ENCODE results near the gene THAP9.

THAP9 gene

GRCh38 chr4:82899374-82900065 is 1.0 kb upstream of the THAP9 start:
- no peak for DNase-seq
- Mint-ChIP-seq H3K4me1 (peaks cover 29% of the 10 kb centered on the region), H3K36me3 (ENCODE audit: low read depth) (peaks cover 33% of the 10 kb centered on the region), H3K9me3 (no peaks in the 10 kb centered on the region), H3K27me3 (ENCODE audit: low read depth, poor library complexity) (no peaks in the 10 kb centered on the region), H3K27ac (no peak overlapping the region), H3K4me3 (no peak overlapping the region)
- no peak for TF ChIP-seq CTCF (IDR thresholded peaks at IDR 0.05)

- Mint-ChIP-seq H3K4me1 (peaks cover 27% of the 10 kb centered on the region), H3K4me3 (no peak overlapping the region), H3K9me3 (no peaks in the 10 kb centered on the region), H3K36me3 (ENCODE audit: low read depth) (peaks cover 29% of the 10 kb centered on the region), H3K27me3 (ENCODE audit: low read depth, poor library complexity) (no peaks in the 10 kb centered on the region), H3K27ac (no peak overlapping the region)
- DNase-seq = no peak
- no peak for TF ChIP-seq CTCF (IDR thresholded peaks at IDR 0.05)
These were observed 497 bp upstream of the THAP9 start for GRCh38 chr4:82900066-82900410.

- H3K9me3 Mint-ChIP-seq = no peaks in the 10 kb centered on the region
- H3K27ac Mint-ChIP-seq = no peak overlapping the region
- peaks cover 29% of the 10 kb centered on the region for H3K36me3 Mint-ChIP-seq (ENCODE audit: low read depth)
- peaks cover 27% of the 10 kb centered on the region for H3K4me1 Mint-ChIP-seq
- no peak for TF ChIP-seq CTCF (IDR thresholded peaks at IDR 0.05)
- H3K27me3 Mint-ChIP-seq (ENCODE audit: low read depth, poor library complexity) = no peaks in the 10 kb centered on the region
- no peak overlapping the region for H3K4me3 Mint-ChIP-seq
- no peak for DNase-seq
These were observed 716 bp downstream of the THAP9 start for GRCh38 chr4:82901183-82901718.

GRCh38 chr4:82903737-82904136 is 3.2 kb downstream of the THAP9 start:
- TF ChIP-seq CTCF (IDR thresholded peaks at IDR 0.05) = no peak
- H3K4me3 Mint-ChIP-seq = no peak overlapping the region
- no peak overlapping the region for H3K27ac Mint-ChIP-seq
- DNase-seq = no peak
- peaks cover 28% of the 10 kb centered on the region for H3K36me3 Mint-ChIP-seq (ENCODE audit: low read depth)
- no peaks in the 10 kb centered on the region for H3K27me3 Mint-ChIP-seq (ENCODE audit: low read depth, poor library complexity)
- peaks cover 5% of the 10 kb centered on the region for H3K4me1 Mint-ChIP-seq
- H3K9me3 Mint-ChIP-seq = no peaks in the 10 kb centered on the region

GRCh38 chr4:82905205-82905604 is 4.7 kb downstream of the THAP9 start:
- H3K27ac Mint-ChIP-seq = no peak overlapping the region

More at GRCh38 chr4:82905205-82905604, 4.7 kb downstream of the THAP9 start:
- Mint-ChIP-seq H3K4me3 (no peak overlapping the region), H3K36me3 (ENCODE audit: low read depth) (peaks cover 40% of the 10 kb centered on the region), H3K4me1 (no peaks in the 10 kb centered on the region), H3K9me3 (no peaks in the 10 kb centered on the region), H3K27me3 (ENCODE audit: low read depth, poor library complexity) (no peaks in the 10 kb centered on the region)
- DNase-seq = no peak
- no peak for TF ChIP-seq CTCF (IDR thresholded peaks at IDR 0.05)
